Uterus (tissue), 4 donors: ENCODE measurements around the gene NT5DC3. TPM values are rescaled to one million over a fixed set of nuclear protein-coding genes. Genes with fewer than 3 reads are reported as not detected.

Source experiments
- DNase-seq, 2 donors: peaks; one replicate each; pipeline ENCODE4 v3.0.0-alpha.2; 2019 to 2020
- H3K27ac ChIP-seq, 2 donors: fragments of 200-600 bp; sonication (generic); 1 replicate in 1 of 2; 2 replicates in 1 of 2; pipeline ENCODE4 v1.5.1; 2016 to 2018
- H3K27me3 ChIP-seq, 2 donors: fragments of 200-600 bp; sonication (generic); one replicate each; pipeline ENCODE4 v1.5.1; 2018 to 2019; ENCODE audit warnings: control low read depth in 1 of 2
- H3K36me3 ChIP-seq, 2 donors: fragments of 200-600 bp; sonication (generic); one replicate each; pipeline ENCODE4 v1.5.1; 2019; ENCODE audit warnings: control low read depth in 1 of 2
- H3K4me1 ChIP-seq, 2 donors: fragments of 200-600 bp; sonication (generic); one replicate each; pipeline ENCODE4 v1.5.1; 2018 to 2019; ENCODE audit warnings: control low read depth in 1 of 2
- H3K4me3 ChIP-seq, 2 donors: fragments of 200-600 bp; sonication (generic); 1 replicate in 1 of 2; 2 replicates in 1 of 2; pipeline ENCODE4 v1.5.1; 2018 to 2019; ENCODE audit warnings: mild to moderate bottlenecking in 1 of 2
- H3K9me3 ChIP-seq, 2 donors: fragments of 200-600 bp; sonication (generic); one replicate each; pipeline ENCODE4 v1.5.1; 2019; ENCODE audit warnings: control low read depth in 1 of 2
- POLR2A ChIP-seq, 2 donors: fragments of 450-650 bp; IDR thresholded peaks; one replicate each; pipeline ENCODE4 v1.6.1; 2016; ENCODE audit warnings: antibody characterized with exemption in 2 of 2, mild to moderate bottlenecking in 1 of 2, moderate library complexity in 1 of 2
- intact Hi-C: fragments of 100-400 bp; cut with DNase I; formaldehyde crosslinking; loops from one replicate; pipeline ENCODE4 v1.15.1; 2023; ENCODE audit warnings: low total_unique reads
- total RNA-seq, 4 donors: library from RNA; depleted of rRNA in 3 of 4; stranded (reverse); fragments of >200 nt in 3 of 4; gene quantifications; one replicate each; pipeline versions ENCODE4 v1.1.0 to v1.2.4, GENCODE V29; 2014 to 2023
- TF ChIP-seq, protein P1 (sequence below), 4 experiments: fragments of 200-600 bp in 2 of 4; fragments of 450-650 bp in 2 of 4; sonication (generic) in 2 of 4; IDR thresholded peaks; one replicate each; pipeline ENCODE4 v1.5.1; 2016 to 2019; ENCODE audit warnings: antibody characterized with exemption in 4 of 4, mild to moderate bottlenecking in 2 of 4, moderate library complexity in 1 of 4
- donor health status: DM: yes; HTN: yes; CAD: no.

NT5DC3 gene
- total RNA-seq, 4 donors from 2014 or later = 5.6 to 60.9 (median 15.9) TPM

- Histone ChIP-seq H3K4me3 (no peak overlapping the region), H3K4me1 (peaks cover 10 to 17% of the 10 kb centered on the region in 2 donors), H3K27ac (peak overlapping the region; percentile 93 to 96), H3K36me3 (no peaks in the 10 kb centered on the region), H3K27me3 (no peaks in the 10 kb centered on the region), H3K9me3 (no peaks in the 10 kb centered on the region)
- intact Hi-C loops = no loop called here
- DNase-seq = no peak
- TF ChIP-seq POLR2A (IDR thresholded peaks at IDR 0.05) = no peak
- TF ChIP-seq, protein P1, sequence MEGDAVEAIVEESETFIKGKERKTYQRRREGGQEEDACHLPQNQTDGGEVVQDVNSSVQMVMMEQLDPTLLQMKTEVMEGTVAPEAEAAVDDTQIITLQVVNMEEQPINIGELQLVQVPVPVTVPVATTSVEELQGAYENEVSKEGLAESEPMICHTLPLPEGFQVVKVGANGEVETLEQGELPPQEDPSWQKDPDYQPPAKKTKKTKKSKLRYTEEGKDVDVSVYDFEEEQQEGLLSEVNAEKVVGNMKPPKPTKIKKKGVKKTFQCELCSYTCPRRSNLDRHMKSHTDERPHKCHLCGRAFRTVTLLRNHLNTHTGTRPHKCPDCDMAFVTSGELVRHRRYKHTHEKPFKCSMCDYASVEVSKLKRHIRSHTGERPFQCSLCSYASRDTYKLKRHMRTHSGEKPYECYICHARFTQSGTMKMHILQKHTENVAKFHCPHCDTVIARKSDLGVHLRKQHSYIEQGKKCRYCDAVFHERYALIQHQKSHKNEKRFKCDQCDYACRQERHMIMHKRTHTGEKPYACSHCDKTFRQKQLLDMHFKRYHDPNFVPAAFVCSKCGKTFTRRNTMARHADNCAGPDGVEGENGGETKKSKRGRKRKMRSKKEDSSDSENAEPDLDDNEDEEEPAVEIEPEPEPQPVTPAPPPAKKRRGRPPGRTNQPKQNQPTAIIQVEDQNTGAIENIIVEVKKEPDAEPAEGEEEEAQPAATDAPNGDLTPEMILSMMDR (IDR thresholded peaks at IDR 0.05) = no peak
Observed at GRCh38 chr12:103855896-103856657, 15.0 kb upstream of the NT5DC3 start.

DNA sequence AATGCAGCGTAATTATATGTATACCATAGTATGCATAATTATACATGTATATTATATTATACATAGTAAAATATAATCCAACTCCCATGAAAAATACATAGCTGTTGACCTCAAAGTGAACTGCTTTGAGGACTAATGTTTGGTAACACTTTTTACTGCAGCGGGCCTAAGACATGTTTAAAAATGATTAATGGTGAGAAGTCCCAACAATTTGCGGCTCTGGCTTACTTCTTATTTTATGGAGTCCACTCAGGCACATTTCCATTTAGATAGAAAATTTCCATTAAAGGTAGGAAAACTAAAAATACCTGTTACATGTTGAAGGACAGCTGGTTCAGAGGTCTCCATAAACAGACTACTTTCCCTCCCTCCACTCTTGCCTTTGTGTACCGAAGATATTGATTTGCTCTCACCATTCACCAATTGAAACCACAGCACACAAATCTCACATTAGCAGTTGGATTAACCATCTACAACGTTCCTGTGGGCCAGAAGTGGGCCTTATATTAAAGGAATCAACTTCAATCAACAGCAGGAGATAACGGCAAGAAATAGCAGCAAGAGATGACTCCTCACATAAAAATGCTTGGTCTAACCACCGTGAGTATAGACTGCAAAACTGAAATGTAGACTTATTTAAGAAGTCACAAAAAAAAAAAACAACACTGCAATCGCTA lies 14.1 kb upstream of the NT5DC3 start:
- Histone ChIP-seq H3K27me3 (no peaks in the 10 kb centered on the region), H3K27ac (peak overlapping the region; percentile 93 to 96), H3K36me3 (no peaks in the 10 kb centered on the region), H3K4me3 (no peak overlapping the region), H3K9me3 (no peaks in the 10 kb centered on the region), H3K4me1 (peaks cover 8 to 10% of the 10 kb centered on the region in 2 donors)
- intact Hi-C loops = no loop called here
- no peak for DNase-seq
- TF ChIP-seq, protein P1 (IDR thresholded peaks at IDR 0.05) = no peak

- Histone ChIP-seq H3K36me3 (no peaks in the 10 kb centered on the region), H3K4me3 (no peak overlapping the region), H3K9me3 (no peaks in the 10 kb centered on the region), H3K27me3 (no peaks in the 10 kb centered on the region), H3K4me1 (peaks cover 1 to 6% of the 10 kb centered on the region in 2 donors), H3K27ac (peak overlapping the region; percentile 93 to 96)
- intact Hi-C loops = no loop called here
- DNase-seq = no peak
- no peak for TF ChIP-seq POLR2A (IDR thresholded peaks at IDR 0.05)
- TF ChIP-seq, protein P1 (IDR thresholded peaks at IDR 0.05) = no peak
Observed at GRCh38 chr12:103854372-103854973, 13.4 kb upstream of the NT5DC3 start.

GRCh38 chr12:103852498-103852997 lies 11.5 kb upstream of the NT5DC3 start:
- H3K4me1 ChIP-seq = peaks cover 0 to 4% of the 10 kb centered on the region in 2 donors
- H3K4me3 ChIP-seq = no peak overlapping the region
- H3K27me3 ChIP-seq = no peaks in the 10 kb centered on the region
- TF ChIP-seq POLR2A (IDR thresholded peaks at IDR 0.05) = no peak
- TF ChIP-seq, protein P1 (IDR thresholded peaks at IDR 0.05) = no peak
- intact Hi-C loops = no loop called here
- no peaks in the 10 kb centered on the region for H3K9me3 ChIP-seq
- H3K27ac ChIP-seq = peak overlapping the region; percentile 73 to 96
- no peaks in the 10 kb centered on the region for H3K36me3 ChIP-seq
- no peak for DNase-seq
